Fibroblast of the aortic adventitia (primary cell): ENCODE measurements around the gene CP. TPM values are rescaled to one million over a fixed set of nuclear protein-coding genes. Genes with fewer than 3 reads are reported as not detected.
A peak's percentile ranks its signal among the peaks of the same experiment; 100 is the strongest.

Source experiments
- DNase-seq: peaks from one replicate; pipeline ENCODE4 v3.0.0-alpha.2; 2010; ENCODE audit warnings: low read depth
- H3K4me3 ChIP-seq: 2 replicates; pipeline ENCODE4 v1.5.1; 2011; ENCODE audit warnings: low read depth, mild to moderate bottlenecking, control low read depth, low read length, moderate library complexity
- total RNA-seq: library from RNA; depleted of rRNA; stranded (reverse); fragments of >200 nt; gene quantifications from 2 replicates; pipeline ENCODE4 v1.2.3, GENCODE V29; 2012; ENCODE audit warnings: low replicate concordance
- TF ChIP-seq, protein P1 (sequence below): IDR thresholded peaks from 2 replicates; pipeline ENCODE4 v1.5.1; 2011; ENCODE audit warnings: mild to moderate bottlenecking, low read length, control low read depth, inconsistent platforms; ENCODE audit not compliant: insufficient read depth

The CP gene
- 1.2 TPM in 1 of 2 replicates, not detected in the other for total RNA-seq

DNA sequence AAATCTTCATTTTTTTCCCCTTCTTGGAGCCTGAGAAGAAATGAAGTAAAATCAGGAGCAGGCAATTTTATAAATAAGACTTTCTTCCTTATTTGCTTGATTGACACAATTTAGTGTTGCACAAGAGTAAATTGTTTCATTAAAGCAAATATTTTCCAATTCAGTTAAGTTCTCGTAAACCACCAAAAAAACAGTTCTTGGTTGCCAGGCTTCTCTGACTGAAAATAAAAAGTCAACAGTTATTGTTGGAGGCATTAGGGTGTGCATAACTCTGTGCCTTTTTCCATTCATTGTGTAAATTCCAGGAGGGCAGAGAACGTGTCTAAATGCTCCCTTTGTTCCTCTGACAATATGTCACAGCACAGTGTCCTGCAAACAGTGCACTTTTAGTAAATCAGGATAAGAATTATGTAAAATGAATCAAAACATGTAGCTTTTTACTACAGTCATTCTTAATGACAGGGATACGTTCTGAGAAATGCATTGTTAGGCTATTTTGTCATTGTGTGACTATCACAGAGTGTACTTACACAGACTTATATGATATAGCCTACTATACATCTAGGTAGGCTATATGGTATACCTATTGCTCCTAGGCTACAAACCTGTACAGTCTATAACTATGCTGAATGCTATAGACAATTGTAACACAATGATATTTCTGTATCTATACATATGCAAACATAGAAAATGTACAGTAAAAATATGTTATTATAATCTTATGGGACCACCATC, at the start of gene CP:
Gene CP (minus strand): TSS at position 47 of the 735 bp plus-strand sequence. CDS start 37 bp downstream, at position 10.
- no peak within 1 kb of the TSS for H3K4me3 ChIP-seq
- TF ChIP-seq, protein P1, sequence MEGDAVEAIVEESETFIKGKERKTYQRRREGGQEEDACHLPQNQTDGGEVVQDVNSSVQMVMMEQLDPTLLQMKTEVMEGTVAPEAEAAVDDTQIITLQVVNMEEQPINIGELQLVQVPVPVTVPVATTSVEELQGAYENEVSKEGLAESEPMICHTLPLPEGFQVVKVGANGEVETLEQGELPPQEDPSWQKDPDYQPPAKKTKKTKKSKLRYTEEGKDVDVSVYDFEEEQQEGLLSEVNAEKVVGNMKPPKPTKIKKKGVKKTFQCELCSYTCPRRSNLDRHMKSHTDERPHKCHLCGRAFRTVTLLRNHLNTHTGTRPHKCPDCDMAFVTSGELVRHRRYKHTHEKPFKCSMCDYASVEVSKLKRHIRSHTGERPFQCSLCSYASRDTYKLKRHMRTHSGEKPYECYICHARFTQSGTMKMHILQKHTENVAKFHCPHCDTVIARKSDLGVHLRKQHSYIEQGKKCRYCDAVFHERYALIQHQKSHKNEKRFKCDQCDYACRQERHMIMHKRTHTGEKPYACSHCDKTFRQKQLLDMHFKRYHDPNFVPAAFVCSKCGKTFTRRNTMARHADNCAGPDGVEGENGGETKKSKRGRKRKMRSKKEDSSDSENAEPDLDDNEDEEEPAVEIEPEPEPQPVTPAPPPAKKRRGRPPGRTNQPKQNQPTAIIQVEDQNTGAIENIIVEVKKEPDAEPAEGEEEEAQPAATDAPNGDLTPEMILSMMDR = no peak

DNA sequence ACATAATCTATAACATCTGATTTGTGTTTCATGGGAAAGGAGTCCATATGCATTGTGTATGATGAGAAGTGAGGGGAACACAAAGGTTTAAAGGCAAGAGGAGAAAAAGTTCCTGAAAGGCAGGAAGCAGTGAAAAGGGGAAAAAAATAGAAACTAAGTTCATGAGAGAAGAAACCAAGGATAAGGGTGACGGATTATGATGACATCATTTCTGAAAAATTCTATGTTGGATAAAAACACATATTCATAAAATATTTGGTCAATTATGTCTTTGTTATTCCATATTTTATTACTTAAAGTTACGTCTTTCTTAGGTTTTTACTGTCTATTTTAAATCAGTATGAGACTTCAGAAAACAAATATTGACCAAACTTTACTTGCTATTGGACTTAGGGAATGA, 48.6 kb upstream of the CP start:
- peak; percentile 37 for DNase-seq
- TF ChIP-seq, protein P1 = no peak

More for the DNA sequence above, at the start of gene CP:
- DNase-seq = no peak

DNA sequence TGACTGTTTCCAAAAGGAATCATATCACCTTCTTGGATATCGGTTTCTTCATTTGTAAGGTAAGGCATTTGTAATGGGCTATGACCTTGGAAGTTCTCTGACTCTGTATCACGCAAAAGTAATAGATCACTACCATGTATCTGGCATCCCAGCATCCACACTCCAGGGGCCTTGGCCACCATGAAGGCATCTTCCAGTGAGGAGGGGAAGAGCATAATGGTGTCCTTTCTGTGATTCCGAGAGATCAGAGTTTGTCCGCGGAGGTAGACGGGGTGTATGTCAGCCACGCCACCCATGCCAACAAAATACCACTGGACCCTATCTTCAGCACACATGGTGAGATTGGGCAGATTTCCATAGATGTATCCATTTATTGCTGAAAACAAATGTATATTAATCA, 48.1 kb upstream of the CP start:
- TF ChIP-seq, protein P1 = no peak
- no peak overlapping the region for H3K4me3 ChIP-seq
- DNase-seq = no peak

More for the DNA sequence above, 48.6 kb upstream of the CP start:
- H3K4me3 ChIP-seq = no peak overlapping the region

DNA sequence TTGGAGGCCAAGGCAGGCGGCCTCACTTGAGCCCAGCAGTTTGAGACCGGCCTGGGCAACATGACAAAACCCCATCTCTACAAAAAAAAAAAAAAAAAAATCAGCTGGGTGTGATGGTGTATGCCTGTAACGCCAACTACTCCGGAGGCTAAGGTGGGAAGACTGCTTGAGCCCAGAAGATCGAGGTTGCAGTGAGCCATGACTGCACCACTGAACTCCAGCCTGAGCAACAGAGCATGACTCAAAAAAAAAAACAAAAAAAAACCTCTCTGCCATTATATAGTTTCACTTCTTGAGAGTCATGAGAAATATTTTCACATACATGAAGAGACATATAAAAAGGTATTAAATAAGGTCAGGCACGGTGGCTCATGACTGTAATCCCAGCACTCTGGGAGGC, 45.9 kb upstream of the CP start:
- TF ChIP-seq, protein P1 = no peak
- no peak overlapping the region for H3K4me3 ChIP-seq
- DNase-seq = no peak

DNA sequence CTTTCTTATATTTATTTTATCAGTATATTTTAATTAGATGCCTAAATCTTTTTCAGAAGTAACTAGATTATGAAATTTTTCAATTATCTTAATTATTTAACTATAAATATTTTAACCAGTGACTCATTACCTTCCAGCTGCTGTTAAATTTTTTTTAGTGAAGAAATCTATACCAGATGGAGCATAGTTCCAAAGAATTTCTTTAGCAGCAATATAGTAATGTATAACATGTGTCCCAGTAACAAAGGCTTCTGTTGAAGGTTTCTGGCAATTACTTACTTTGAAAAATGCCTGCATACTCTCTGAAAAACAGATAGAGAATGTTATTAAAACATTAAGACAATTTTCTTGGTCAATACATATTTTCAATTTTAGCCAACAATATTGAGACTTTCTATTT, 45.1 kb upstream of the CP start:
- TF ChIP-seq, protein P1 = no peak
- no peak for DNase-seq
- H3K4me3 ChIP-seq = no peak overlapping the region

DNA sequence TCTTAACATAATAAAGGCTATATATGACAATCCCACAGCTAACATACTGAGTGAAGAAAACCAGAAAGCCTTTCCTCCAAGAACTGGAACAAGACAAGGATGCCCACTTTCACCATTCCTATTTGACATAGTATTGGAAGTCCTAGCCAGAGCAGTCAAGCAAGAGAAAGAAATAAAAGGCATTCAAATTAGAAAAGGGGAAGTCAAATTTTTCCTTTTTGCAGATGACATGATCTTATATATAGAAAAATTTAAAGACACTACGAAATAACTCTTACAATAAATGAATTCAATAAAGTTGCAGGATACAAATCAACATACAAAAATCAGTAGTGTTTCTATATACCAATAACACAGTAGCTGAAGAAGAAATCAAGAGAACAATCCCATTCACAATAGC, 42.2 kb upstream of the CP start:
- TF ChIP-seq, protein P1 = no peak
- DNase-seq = no peak
- H3K4me3 ChIP-seq = no peak overlapping the region
